ENCODE results near the gene DAB2. TPM values are rescaled to one million over a fixed set of nuclear protein-coding genes. Genes with fewer than 3 reads are reported as not detected.

DAB2 gene
- total and polyA plus RNA-seq, 2 donors from 2014 or later = 138 to 199 TPM

- FAIRE-seq = no peak
Measured at GRCh38 chr5:39464088-39464487, 39.3 kb upstream of the DAB2 start.

DNA sequence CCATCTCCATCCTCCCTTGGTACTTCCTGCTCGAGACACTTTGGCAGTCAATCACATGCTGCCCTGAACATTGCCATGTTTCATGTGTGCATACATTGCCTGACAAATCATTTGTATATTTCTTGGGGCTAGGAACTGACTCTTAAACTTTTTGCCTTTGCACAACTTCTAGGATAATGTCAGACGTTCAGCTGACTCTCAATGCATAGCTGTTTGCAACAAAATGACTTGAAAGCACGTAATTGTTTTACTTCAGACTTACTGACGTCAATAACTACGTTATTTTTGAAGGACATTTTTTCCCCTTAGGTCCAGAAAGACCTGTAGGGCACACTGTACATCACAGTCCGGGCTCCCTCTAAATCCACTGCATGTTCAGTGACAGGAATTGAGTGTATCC, 37.4 kb upstream of the DAB2 start:
- H3K4me1 ChIP-seq (ENCODE audit: control insufficient read depth in 2 of 3, insufficient read depth in 2 of 3, low read depth in 1 of 3, low read length in 3 of 3) = no peaks in the 10 kb centered on the region
- no peak for TF ChIP-seq CTCF (IDR thresholded peaks at IDR 0.05; ENCODE audit: borderline replicate concordance, extremely low read depth, insufficient read depth)
- no peaks in the 10 kb centered on the region for H3K27me3 ChIP-seq (ENCODE audit: control insufficient read depth, insufficient read depth, low read length)
- H3K9ac ChIP-seq (ENCODE audit: low read length in 3 of 3) = no peak overlapping the region
- DNase-seq (no peak), FAIRE-seq (no peak)
- no peak overlapping the region for H3K27ac ChIP-seq (ENCODE audit: low read depth in 2 of 2, low read length in 2 of 2)
- no peaks in the 10 kb centered on the region for H3K36me3 ChIP-seq (ENCODE audit: control insufficient read depth in 2 of 3, insufficient read depth in 3 of 3, low read length in 3 of 3)
- intact Hi-C loops (cut with DNase I) = no loop called here
- no peak overlapping the region for H3K4me3 ChIP-seq (ENCODE audit: low read length in 3 of 3)
- H3K9me3 ChIP-seq (ENCODE audit: control insufficient read depth in 2 of 3, insufficient read depth in 1 of 3, low read length in 3 of 3) = no peaks in the 10 kb centered on the region

More at GRCh38 chr5:39464088-39464487, 39.3 kb upstream of the DAB2 start:
- H3K27me3 ChIP-seq (ENCODE audit: control insufficient read depth, insufficient read depth, low read length) = no peaks in the 10 kb centered on the region
- DNase-seq = no peak
- H3K4me3 ChIP-seq (ENCODE audit: low read length in 3 of 3) = no peak overlapping the region
- H3K9me3 ChIP-seq (ENCODE audit: control insufficient read depth in 2 of 3, insufficient read depth in 1 of 3, low read length in 3 of 3) = no peaks in the 10 kb centered on the region
- TF ChIP-seq CTCF (IDR thresholded peaks at IDR 0.05; ENCODE audit: borderline replicate concordance, extremely low read depth, insufficient read depth) = no peak
- no peak overlapping the region for H3K9ac ChIP-seq (ENCODE audit: low read length in 3 of 3)
- no peak overlapping the region for H3K27ac ChIP-seq (ENCODE audit: low read depth in 2 of 2, low read length in 2 of 2)
- intact Hi-C loops (cut with DNase I) = no loop called here
- no peaks in the 10 kb centered on the region for H3K36me3 ChIP-seq (ENCODE audit: control insufficient read depth in 2 of 3, insufficient read depth in 3 of 3, low read length in 3 of 3)
- H3K4me1 ChIP-seq (ENCODE audit: control insufficient read depth in 2 of 3, insufficient read depth in 2 of 3, low read depth in 1 of 3, low read length in 3 of 3) = no peaks in the 10 kb centered on the region

DNA sequence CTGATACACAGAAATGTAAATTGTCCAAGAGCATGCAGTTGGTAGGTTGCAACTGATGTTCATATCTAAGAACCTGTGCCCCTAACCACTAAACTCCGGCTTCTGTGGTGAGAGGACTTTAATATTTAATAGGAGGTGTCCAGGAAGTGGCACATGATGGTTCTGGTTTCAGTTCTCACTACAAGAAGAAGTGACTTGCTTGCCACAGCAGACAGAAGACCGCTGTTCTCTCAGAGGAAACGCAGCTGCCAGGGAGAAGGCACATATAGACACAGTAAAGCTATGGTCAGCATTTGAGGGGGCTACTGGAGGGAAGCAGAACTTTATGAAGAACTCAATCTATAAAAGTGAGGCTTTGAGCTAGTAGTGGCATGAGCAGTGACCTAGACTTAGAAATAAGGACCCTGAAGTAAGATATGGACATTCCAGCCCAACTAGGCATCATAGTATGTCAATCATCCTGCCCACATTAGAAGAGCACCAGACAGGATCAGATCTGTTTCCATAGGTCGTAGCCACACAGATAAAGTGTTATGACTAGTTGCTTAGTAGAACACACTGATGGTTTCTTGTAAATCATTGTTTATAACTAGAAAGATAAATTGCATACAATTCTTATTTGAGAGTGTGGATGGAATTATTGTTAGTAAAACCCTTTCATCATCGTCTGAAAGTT, 36.4 kb upstream of the DAB2 start:
- intact Hi-C loops (cut with DNase I) = no loop called here
- H3K27ac ChIP-seq (ENCODE audit: low read depth in 2 of 2, low read length in 2 of 2) = no peak overlapping the region
- FAIRE-seq = no peak

More for the DNA sequence above, 36.4 kb upstream of the DAB2 start:
- Histone ChIP-seq H3K36me3 (ENCODE audit: control insufficient read depth in 2 of 3, insufficient read depth in 3 of 3, low read length in 3 of 3) (no peaks in the 10 kb centered on the region), H3K9ac (ENCODE audit: low read length in 3 of 3) (no peak overlapping the region), H3K4me1 (ENCODE audit: control insufficient read depth in 2 of 3, insufficient read depth in 2 of 3, low read depth in 1 of 3, low read length in 3 of 3) (no peaks in the 10 kb centered on the region), H3K27me3 (ENCODE audit: control insufficient read depth, insufficient read depth, low read length) (no peaks in the 10 kb centered on the region), H3K9me3 (ENCODE audit: control insufficient read depth in 2 of 3, insufficient read depth in 1 of 3, low read length in 3 of 3) (no peaks in the 10 kb centered on the region), H3K4me3 (ENCODE audit: low read length in 3 of 3) (no peak overlapping the region)
- DNase-seq = no peak
- no peak for TF ChIP-seq CTCF (IDR thresholded peaks at IDR 0.05; ENCODE audit: borderline replicate concordance, extremely low read depth, insufficient read depth)

Data from kidney (tissue), 14 donors.